GM12874 (cell line): ENCODE data around the gene RUVBL1.

ENCODE experiments used
- CTCF ChIP-seq: IDR thresholded peaks from 2 replicates; pipeline ENCODE4 v1.5.1; 2011; ENCODE audit warnings: low read depth, mild to moderate bottlenecking, control low read depth, low read length, moderate library complexity; ENCODE audit not compliant: insufficient read depth

RUVBL1 gene

GRCh38 chr3:128107834-128108233, 15.8 kb downstream of the RUVBL1 start:
- no peak for TF ChIP-seq CTCF

- TF ChIP-seq CTCF = no peak
Measured at GRCh38 chr3:128103136-128103676, 20.4 kb downstream of the RUVBL1 start.

GRCh38 chr3:128100638-128101037, 23.0 kb downstream of the RUVBL1 start:
- TF ChIP-seq CTCF = no peak

GRCh38 chr3:128100161-128100560, 23.5 kb downstream of the RUVBL1 start:
- no peak for TF ChIP-seq CTCF

- no peak for TF ChIP-seq CTCF
Measured at GRCh38 chr3:128098234-128098633, 25.4 kb downstream of the RUVBL1 start.

- TF ChIP-seq CTCF = peak; percentile 91
Measured at GRCh38 chr3:128095222-128095703, 28.3 kb downstream of the RUVBL1 start.

- no peak for TF ChIP-seq CTCF
Measured at GRCh38 chr3:128094295-128095151, 29.1 kb downstream of the RUVBL1 start.
